NCI-H187 treated with DMSO at 0.1 percent for 48 hours (cell line): Measurements from ENCODE around the gene FASTK.
"Not testable (repeated sequence)": the region's sequence is repeated elsewhere in the genome, so short reads cannot be mapped to it uniquely, and the experiment has no call there.

ENCODE experiments used
- DNase-seq: peaks from one replicate; lab custom pipeline; 2025; lab: John Stamatoyannopoulos, UW

FASTK gene

GRCh38 chr7:151047976-151048815, 32.4 kb downstream of the FASTK start, which contains the start of gene ASIC3:
ASIC3 (plus strand) TSS chr7:151048531; CDS start chr7:151048886, 355 bp downstream.
- no peak for DNase-seq

- no peak for DNase-seq
Measured at GRCh38 chr7:151046603-151047573, 33.7 kb downstream of the FASTK start.

GRCh38 chr7:151045967-151046366, 34.6 kb downstream of the FASTK start:
- DNase-seq, result no peak

- DNase-seq, result no peak
Measured at GRCh38 chr7:151045262-151045661, 35.3 kb downstream of the FASTK start.

- no peak for DNase-seq
Measured at GRCh38 chr7:151043959-151044358, 36.6 kb downstream of the FASTK start.

- not testable (repeated sequence) for DNase-seq
Measured at GRCh38 chr7:151043449-151043848, 37.2 kb downstream of the FASTK start.

GRCh38 chr7:151040616-151041375, 39.8 kb downstream of the FASTK start:
- no peak for DNase-seq

- no peak for DNase-seq
Measured at GRCh38 chr7:151039850-151040548, 40.6 kb downstream of the FASTK start.

- no peak for DNase-seq
Measured at GRCh38 chr7:151038951-151039849, 41.4 kb downstream of the FASTK start.

- no peak for DNase-seq
Measured at GRCh38 chr7:151035902-151036301, 44.7 kb downstream of the FASTK start.

GRCh38 chr7:151035026-151035717, 45.4 kb downstream of the FASTK start:
- DNase-seq, result no peak

- DNase-seq, result no peak
Measured at GRCh38 chr7:151034312-151035025, 46.1 kb downstream of the FASTK start.

- DNase-seq, result no peak
Measured at GRCh38 chr7:151033864-151034249, 46.8 kb downstream of the FASTK start.

- DNase-seq, result no peak
Measured at GRCh38 chr7:151032936-151033863, 47.4 kb downstream of the FASTK start.

GRCh38 chr7:151031011-151031410, 49.6 kb downstream of the FASTK start:
- no peak for DNase-seq

- no peak for DNase-seq
Measured at GRCh38 chr7:151028948-151029501, 51.6 kb downstream of the FASTK start.

- peak; percentile 98 for DNase-seq
Measured at GRCh38 chr7:151028131-151028947, 52.3 kb downstream of the FASTK start, which contains the start of gene ABCB8. ABCB8 (plus strand) TSS chr7:151028450; CDS start chr7:151028516, 66 bp downstream.
